ENCODE measurements around the gene AEBP2. TPM values are rescaled to one million over a fixed set of nuclear protein-coding genes. Genes with fewer than 3 reads are reported as not detected.
A peak's percentile ranks its signal among the peaks of the same experiment; 100 is the strongest.

The AEBP2 gene
- total RNA-seq, 3 donors from 2014 or later (not counting 1 experiment from before 2014, with no cell fraction given) = 57.1 to 79.5 (median 61.8) TPM

- H3K27ac Mint-ChIP-seq = peak overlapping the region; percentile 57 to 78
- peaks cover 22% of the 10 kb centered on the region for H3K36me3 ChIP-seq (ENCODE audit: control insufficient read depth, insufficient read depth, low read length)
- no peaks in the 10 kb centered on the region for H3K27me3 Mint-ChIP-seq (ENCODE audit: low read depth in 2 of 2)
- no peak overlapping the region for H3K27ac ChIP-seq (ENCODE audit: low read length)
- H3K4me1 Mint-ChIP-seq = peaks cover 31 to 44% of the 10 kb centered on the region in 2 donors
- intact Hi-C loops (cut with micrococcal nuclease) = no loop called here
- 75% methylated on average over 2 of the region's 5 CpGs for WGBS (ENCODE audit: insufficient coverage)
- no peak overlapping the region for H3K4me3 ChIP-seq (ENCODE audit: low read length)
- no peak for DNase-seq
- no peaks in the 10 kb centered on the region for H3K27me3 ChIP-seq (ENCODE audit: control insufficient read depth, insufficient read depth, low read length)
- no peaks in the 10 kb centered on the region for H3K9me3 ChIP-seq (ENCODE audit: control insufficient read depth, insufficient read depth, low read length)
- H3K9me3 Mint-ChIP-seq = no peaks in the 10 kb centered on the region
- H3K4me1 ChIP-seq (ENCODE audit: control insufficient read depth, insufficient read depth, low read length) = peaks cover 6% of the 10 kb centered on the region
- no peak for TF ChIP-seq CTCF (IDR thresholded peaks at IDR 0.05)
- H3K4me3 Mint-ChIP-seq = peak overlapping the region; percentile 18
- H3K36me3 Mint-ChIP-seq = no peaks in the 10 kb centered on the region
- no peak for ATAC-seq
Measured at GRCh38 chr12:19496219-19496878, 57.1 kb downstream of the AEBP2 start.

- ATAC-seq (peak in 2 of 3 donors; percentile 26 to 42), DNase-seq (no peak)
- no peaks in the 10 kb centered on the region for H3K27me3 ChIP-seq (ENCODE audit: control insufficient read depth, insufficient read depth, low read length)
- H3K36me3 ChIP-seq (ENCODE audit: control insufficient read depth, insufficient read depth, low read length) = peaks cover 22% of the 10 kb centered on the region
- no peak overlapping the region for H3K27ac ChIP-seq (ENCODE audit: low read length)
- intact Hi-C loops (cut with micrococcal nuclease) = no loop called here
- no peak overlapping the region for H3K4me3 ChIP-seq (ENCODE audit: low read length)
- no peaks in the 10 kb centered on the region for H3K36me3 Mint-ChIP-seq
- H3K27ac Mint-ChIP-seq = peak overlapping the region; percentile 76 to 78
- 63% methylated on average over 1 of the region's 2 CpGs for WGBS (ENCODE audit: insufficient coverage)
- no peaks in the 10 kb centered on the region for H3K27me3 Mint-ChIP-seq (ENCODE audit: low read depth in 2 of 2)
- peaks cover 6% of the 10 kb centered on the region for H3K4me1 ChIP-seq (ENCODE audit: control insufficient read depth, insufficient read depth, low read length)
- peak overlapping the region; percentile 30 for H3K4me3 Mint-ChIP-seq
- H3K9me3 ChIP-seq (ENCODE audit: control insufficient read depth, insufficient read depth, low read length) = no peaks in the 10 kb centered on the region
- no peak for TF ChIP-seq CTCF (IDR thresholded peaks at IDR 0.05)
- no peaks in the 10 kb centered on the region for H3K9me3 Mint-ChIP-seq
- H3K4me1 Mint-ChIP-seq = peaks cover 24 to 37% of the 10 kb centered on the region in 2 donors
Measured at GRCh38 chr12:19498099-19498498, 58.8 kb downstream of the AEBP2 start.

- Mint-ChIP-seq H3K27me3 (ENCODE audit: low read depth in 2 of 2) (no peaks in the 10 kb centered on the region), H3K36me3 (no peaks in the 10 kb centered on the region), H3K27ac (no peak overlapping the region), H3K9me3 (no peaks in the 10 kb centered on the region), H3K4me3 (no peak overlapping the region), H3K4me1 (peaks cover 21 to 35% of the 10 kb centered on the region in 2 donors)
- Histone ChIP-seq H3K9me3 (ENCODE audit: control insufficient read depth, insufficient read depth, low read length) (no peaks in the 10 kb centered on the region), H3K4me3 (ENCODE audit: low read length) (no peak overlapping the region), H3K4me1 (ENCODE audit: control insufficient read depth, insufficient read depth, low read length) (peaks cover 6% of the 10 kb centered on the region), H3K27me3 (ENCODE audit: control insufficient read depth, insufficient read depth, low read length) (no peaks in the 10 kb centered on the region), H3K27ac (ENCODE audit: low read length) (no peak overlapping the region), H3K36me3 (ENCODE audit: control insufficient read depth, insufficient read depth, low read length) (peaks cover 24% of the 10 kb centered on the region)
- no peak for TF ChIP-seq CTCF (IDR thresholded peaks at IDR 0.05)
- intact Hi-C loops (cut with micrococcal nuclease) = no loop called here
- DNase-seq (no peak), ATAC-seq (no peak)
- 94% methylated on average over 2 of the region's 4 CpGs for WGBS (ENCODE audit: insufficient coverage)
Measured at GRCh38 chr12:19499030-19499429, 59.7 kb downstream of the AEBP2 start.

- no peak overlapping the region for H3K4me3 ChIP-seq (ENCODE audit: low read length)
- TF ChIP-seq CTCF (IDR thresholded peaks at IDR 0.05) = no peak
- H3K9me3 ChIP-seq (ENCODE audit: control insufficient read depth, insufficient read depth, low read length) = no peaks in the 10 kb centered on the region
- no peak for ATAC-seq
- Mint-ChIP-seq H3K9me3 (no peaks in the 10 kb centered on the region), H3K36me3 (no peaks in the 10 kb centered on the region), H3K27ac (peak overlapping the region; percentile 20 to 70), H3K27me3 (ENCODE audit: low read depth in 2 of 2) (no peaks in the 10 kb centered on the region), H3K4me1 (peaks cover 53 to 62% of the 10 kb centered on the region in 2 donors), H3K4me3 (no peak overlapping the region)
- intact Hi-C loops (cut with micrococcal nuclease) = loop anchor here (10.0 kb wide), 1 partner anchor 62 kb away; no protein-coding TSS in a partner anchor
- no peaks in the 10 kb centered on the region for H3K27me3 ChIP-seq (ENCODE audit: control insufficient read depth, insufficient read depth, low read length)
- H3K27ac ChIP-seq (ENCODE audit: low read length) = no peak overlapping the region
- H3K36me3 ChIP-seq (ENCODE audit: control insufficient read depth, insufficient read depth, low read length) = peaks cover 15% of the 10 kb centered on the region
- peaks cover 3% of the 10 kb centered on the region for H3K4me1 ChIP-seq (ENCODE audit: control insufficient read depth, insufficient read depth, low read length)
- no peak for DNase-seq
Measured at GRCh38 chr12:19506497-19506896, 67.2 kb downstream of the AEBP2 start.

Measured in natural killer cell (primary cell).